B cell (primary cell): ENCODE measurements around the gene CYP2S1.

ENCODE experiments used
- EZH2 ChIP-seq: IDR thresholded peaks from 2 replicates; pipeline ENCODE4 v1.6.1; 2012; ENCODE audit warnings: borderline replicate concordance, low read depth, mild to moderate bottlenecking, moderate library complexity, low read length; ENCODE audit not compliant: insufficient read depth, poor library complexity, severe bottlenecking
- TF ChIP-seq, protein P1 (sequence below): fragments of 200-600 bp; IDR thresholded peaks from one replicate; pipeline ENCODE4 v1.8.0; 2022; ENCODE audit warnings: antibody characterized with exemption, mild to moderate bottlenecking

DNA sequence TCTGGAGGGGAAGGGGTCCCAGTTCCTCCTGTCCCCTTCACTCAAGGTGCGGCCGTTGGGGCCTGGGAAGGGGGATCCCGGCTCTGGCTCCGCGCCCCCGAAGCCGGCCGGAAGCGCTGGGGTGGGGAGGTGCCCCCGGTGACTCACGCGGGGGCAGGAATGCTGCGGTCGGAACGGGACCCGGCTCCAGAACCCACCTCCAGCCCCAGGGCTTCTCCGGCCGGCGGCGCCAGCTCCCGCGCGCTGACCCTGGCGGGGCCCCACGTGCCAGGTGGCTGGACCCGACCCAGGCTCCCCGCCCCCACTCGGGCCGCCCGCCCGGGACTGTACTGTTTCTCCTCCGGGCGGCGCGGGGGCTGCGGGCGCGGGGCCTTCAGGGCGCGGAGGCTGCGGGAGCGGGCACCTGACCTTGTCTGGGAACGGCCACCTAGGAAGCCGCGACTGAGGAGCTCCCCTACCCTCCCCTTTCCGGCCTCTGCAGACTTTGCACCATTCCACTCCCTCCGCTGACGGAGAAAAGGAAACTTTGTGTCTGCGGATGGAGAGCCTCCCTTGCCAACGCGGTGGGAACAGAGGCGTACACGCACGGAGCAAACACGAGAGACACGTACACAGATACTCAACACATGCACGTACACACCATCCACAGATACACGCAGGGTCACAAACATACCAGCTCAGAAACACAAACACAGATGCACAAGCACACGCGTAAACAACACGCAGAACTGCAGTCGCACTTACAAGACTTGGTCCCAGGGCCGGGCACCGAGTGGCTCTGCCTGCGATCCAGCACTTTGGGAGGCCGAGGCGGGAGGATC, 33.2 kb downstream of the CYP2S1 start:
- TF ChIP-seq, protein P1, sequence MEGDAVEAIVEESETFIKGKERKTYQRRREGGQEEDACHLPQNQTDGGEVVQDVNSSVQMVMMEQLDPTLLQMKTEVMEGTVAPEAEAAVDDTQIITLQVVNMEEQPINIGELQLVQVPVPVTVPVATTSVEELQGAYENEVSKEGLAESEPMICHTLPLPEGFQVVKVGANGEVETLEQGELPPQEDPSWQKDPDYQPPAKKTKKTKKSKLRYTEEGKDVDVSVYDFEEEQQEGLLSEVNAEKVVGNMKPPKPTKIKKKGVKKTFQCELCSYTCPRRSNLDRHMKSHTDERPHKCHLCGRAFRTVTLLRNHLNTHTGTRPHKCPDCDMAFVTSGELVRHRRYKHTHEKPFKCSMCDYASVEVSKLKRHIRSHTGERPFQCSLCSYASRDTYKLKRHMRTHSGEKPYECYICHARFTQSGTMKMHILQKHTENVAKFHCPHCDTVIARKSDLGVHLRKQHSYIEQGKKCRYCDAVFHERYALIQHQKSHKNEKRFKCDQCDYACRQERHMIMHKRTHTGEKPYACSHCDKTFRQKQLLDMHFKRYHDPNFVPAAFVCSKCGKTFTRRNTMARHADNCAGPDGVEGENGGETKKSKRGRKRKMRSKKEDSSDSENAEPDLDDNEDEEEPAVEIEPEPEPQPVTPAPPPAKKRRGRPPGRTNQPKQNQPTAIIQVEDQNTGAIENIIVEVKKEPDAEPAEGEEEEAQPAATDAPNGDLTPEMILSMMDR: no peak
- peak; percentile 28 for TF ChIP-seq EZH2
